Measurements from ENCODE around the gene MACROD2.

- TF ChIP-seq CTCF (IDR thresholded peaks at IDR 0.05), result no peak
- TF ChIP-seq POLR2A (IDR thresholded peaks at IDR 0.05), result no peak
Observed at GRCh38 chr20:14956538-14956937, 961.2 kb downstream of the MACROD2 start.
